Hepatocyte (in vitro differentiated cells): ENCODE results near the gene IDH3G. TPM values are rescaled to one million over a fixed set of nuclear protein-coding genes. Genes with fewer than 3 reads are reported as not detected.
A peak's percentile ranks its signal among the peaks of the same experiment; 100 is the strongest.

ENCODE experiments used
- DNase-seq: peaks from one replicate; pipeline ENCODE4 v3.0.0-alpha.2; 2016; ENCODE audit warnings: low spot score
- H2AFZ ChIP-seq: fragments of 200-600 bp; sonication (generic); 2 replicates; pipeline ENCODE4 v1.6.0; 2016; ENCODE audit warnings: antibody characterized with exemption, mild to moderate bottlenecking
- H3K27ac ChIP-seq: fragments of 200-600 bp; sonication (generic); 2 replicates; pipeline ENCODE4 v1.5.1; 2016; ENCODE audit warnings: mild to moderate bottlenecking
- H3K27me3 ChIP-seq: fragments of 200-600 bp; sonication (generic); 2 replicates; pipeline ENCODE4 v1.6.1; 2016
- H3K36me3 ChIP-seq: fragments of 200-600 bp; sonication (generic); replicated peaks from 2 replicates; pipeline ENCODE4 v1.5.1; 2016; ENCODE audit warnings: low read depth; ENCODE audit not compliant: insufficient read depth
- H3K4me1 ChIP-seq: fragments of 200-600 bp; sonication (generic); 2 replicates; pipeline ENCODE4 v1.5.1; 2016; ENCODE audit warnings: mild to moderate bottlenecking, moderate library complexity; ENCODE audit not compliant: insufficient read depth
- H3K4me2 ChIP-seq: fragments of 200-600 bp; sonication (generic); 2 replicates; pipeline ENCODE4 v1.6.0; 2016
- H3K4me3 ChIP-seq: fragments of 200-600 bp; sonication (generic); 2 replicates; pipeline ENCODE4 v1.5.1; 2016; ENCODE audit warnings: mild to moderate bottlenecking
- H3K79me2 ChIP-seq: fragments of 200-600 bp; sonication (generic); 2 replicates; pipeline ENCODE4 v1.6.0; 2017; ENCODE audit warnings: mild to moderate bottlenecking
- H3K9me2 ChIP-seq: fragments of 200-600 bp; sonication (generic); replicated peaks from 2 replicates; pipeline ENCODE4 v1.6.0; 2017; ENCODE audit warnings: mild to moderate bottlenecking; ENCODE audit not compliant: insufficient read depth
- H3K9me3 ChIP-seq: fragments of 200-600 bp; sonication (generic); 2 replicates; pipeline ENCODE4 v1.5.1; 2016; ENCODE audit warnings: low read depth, mild to moderate bottlenecking
- H4K20me1 ChIP-seq: fragments of 200-600 bp; sonication (generic); 2 replicates; pipeline ENCODE4 v1.6.0; 2016; ENCODE audit warnings: mild to moderate bottlenecking; ENCODE audit not compliant: insufficient read depth, poor library complexity, severe bottlenecking
- CTCF ChIP-seq: fragments of 200-600 bp; sonication (generic); IDR thresholded peaks from 2 replicates; pipeline ENCODE4 v1.5.1; 2016; ENCODE audit warnings: antibody characterized with exemption, mild to moderate bottlenecking; ENCODE audit not compliant: poor library complexity
- EZH2 ChIP-seq: fragments of 200-600 bp; sonication (generic); IDR thresholded peaks from 2 replicates; pipeline ENCODE4 v1.6.1; 2016; ENCODE audit warnings: antibody characterized with exemption, mild to moderate bottlenecking, borderline replicate concordance
- EZH2phosphoT487 ChIP-seq: fragments of 200-600 bp; sonication (generic); IDR thresholded peaks from one replicate; pipeline ENCODE4 v1.6.1; 2018; ENCODE audit warnings: antibody characterized with exemption, mild to moderate bottlenecking, low read depth, moderate library complexity; ENCODE audit not compliant: unreplicated experiment, severe bottlenecking
- WGBS: methylation state at CpG from one replicate; pipeline ENCODE4 v1.1.6; 2016; ENCODE audit warnings: low lambda C conversion rate; ENCODE audit errors: missing lambda C conversion rate; 5-methylcytosine and 5-hydroxymethylcytosine counted together
- polyA plus RNA-seq: library from polyadenylated mRNA; unstranded; fragments of >200 nt; fragmentation: Nextera tagmentation; extraction: Ambion mirVana; gene quantifications from 2 replicates; pipeline ENCODE4 v1.2.1, GENCODE V29; 2016
- total RNA-seq: library from RNA; depleted of rRNA; stranded (reverse); fragments of >200 nt; gene quantifications from 2 replicates; pipeline ENCODE4 v1.2.3, GENCODE V29; 2014

The IDH3G gene
- total and polyA plus RNA-seq, 2 experiments from 2014 or later, result 35.4 to 74.3 TPM

- no peak for DNase-seq
- Histone ChIP-seq H3K4me2 (no peak overlapping the region), H3K9me2 (no peaks in the 10 kb centered on the region), H3K27me3 (no peaks in the 10 kb centered on the region), H3K27ac (no peak overlapping the region), H3K36me3 (no peaks in the 10 kb centered on the region), H4K20me1 (no peaks in the 10 kb centered on the region), H3K4me1 (no peaks in the 10 kb centered on the region), H3K79me2 (no peaks in the 10 kb centered on the region), H3K9me3 (no peaks in the 10 kb centered on the region), H3K4me3 (no peak overlapping the region), H2AFZ (no peak overlapping the region)
- no peak for TF ChIP-seq EZH2
- TF ChIP-seq EZH2phosphoT487, result no peak
- no peak for TF ChIP-seq CTCF
- WGBS, result 85% methylated on average over 9 of the region's 9 CpGs
These were observed 26.9 kb upstream of the IDH3G start for GRCh38 chrX:153821066-153821465.

GRCh38 chrX:153820601-153821000 lies 26.4 kb upstream of the IDH3G start:
- H3K9me2 ChIP-seq, result no peaks in the 10 kb centered on the region
- H3K27ac ChIP-seq, result no peak overlapping the region
- H3K27me3 ChIP-seq, result no peaks in the 10 kb centered on the region
- H4K20me1 ChIP-seq, result no peaks in the 10 kb centered on the region
- DNase-seq, result no peak
- no peaks in the 10 kb centered on the region for H3K36me3 ChIP-seq
- H3K79me2 ChIP-seq, result no peaks in the 10 kb centered on the region
- 84% methylated on average over 7 of the region's 7 CpGs for WGBS
- no peaks in the 10 kb centered on the region for H3K4me1 ChIP-seq
- H3K9me3 ChIP-seq, result no peaks in the 10 kb centered on the region
- H3K4me3 ChIP-seq, result no peak overlapping the region
- H3K4me2 ChIP-seq, result no peak overlapping the region
- TF ChIP-seq EZH2phosphoT487, result no peak
- TF ChIP-seq EZH2, result no peak
- no peak for TF ChIP-seq CTCF
- no peak overlapping the region for H2AFZ ChIP-seq

- Histone ChIP-seq H3K36me3 (no peaks in the 10 kb centered on the region), H3K27me3 (no peaks in the 10 kb centered on the region), H3K4me3 (peak overlapping the region; percentile 20), H4K20me1 (no peaks in the 10 kb centered on the region), H3K9me2 (no peaks in the 10 kb centered on the region), H2AFZ (peak overlapping the region; percentile 78), H3K4me2 (peak overlapping the region; percentile 86), H3K9me3 (no peaks in the 10 kb centered on the region), H3K27ac (peak overlapping the region; percentile 48), H3K4me1 (no peaks in the 10 kb centered on the region), H3K79me2 (no peaks in the 10 kb centered on the region)
- TF ChIP-seq CTCF (no peak), EZH2 (no peak), EZH2phosphoT487 (no peak)
- no peak for DNase-seq
- WGBS, result 54% methylated on average over 23 of the region's 23 CpGs
These were observed 25.3 kb upstream of the IDH3G start for GRCh38 chrX:153819384-153820040.
